ENCODE data around the gene NDUFAF2. TPM values are rescaled to one million over a fixed set of nuclear protein-coding genes. Genes with fewer than 3 reads are reported as not detected.

The NDUFAF2 gene
- total and polyA plus RNA-seq, 2 experiments from 2014 or later: 31.6 to 155 TPM

DNA sequence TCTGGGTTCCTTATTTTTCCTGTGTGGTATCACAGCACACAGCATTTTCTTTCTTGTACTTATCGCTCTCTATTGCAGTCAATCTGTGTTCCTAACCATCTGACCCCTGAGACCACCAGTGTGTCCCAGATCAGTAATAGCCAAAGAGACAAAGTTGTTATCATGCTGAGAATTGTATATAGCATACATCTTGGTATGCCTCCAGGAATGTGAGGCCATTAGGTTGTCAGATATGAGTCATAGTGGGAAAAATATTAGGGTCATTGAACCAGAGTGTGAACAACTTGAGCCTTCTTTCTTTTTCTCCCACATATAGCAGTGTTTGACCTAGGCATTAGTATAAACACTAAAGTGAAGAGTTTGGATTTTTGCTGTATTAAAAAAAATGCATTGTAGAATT is 106.3 kb downstream of the NDUFAF2 start:
- peak overlapping the region; percentile 59; the same call in 1 of the 2 replicates for H3K4me2 ChIP-seq
- no peak overlapping the region for H3K27ac Mint-ChIP-seq

More for the DNA sequence above, 106.3 kb downstream of the NDUFAF2 start:
- H4K20me1 ChIP-seq (replicated peaks; ENCODE audit: insufficient read depth): 0 out of 2 replicates have a peak, but pooled peaks cover 3% of the 10 kb centered on the region
- H3K36me3 ChIP-seq (ENCODE audit: insufficient read depth): no peaks in the 10 kb centered on the region
- H3K79me2 ChIP-seq (replicated peaks; ENCODE audit: insufficient read depth): 0 out of 2 replicates have a peak, but pooled peaks cover 7% of the 10 kb centered on the region
- Mint-ChIP-seq H3K27me3 (ENCODE audit: insufficient read depth, low read depth, poor library complexity) (peaks cover under 1% of the 10 kb centered on the region), H3K4me3 (no peak overlapping the region), H3K9me3 (no peaks in the 10 kb centered on the region), H3K36me3 (ENCODE audit: low read depth) (no peaks in the 10 kb centered on the region), H3K4me1 (peaks cover 22% of the 10 kb centered on the region)
- ATAC-seq: no peak
- no peaks in the 10 kb centered on the region for H3K9me2 ChIP-seq (ENCODE audit: insufficient read depth)
- H2AFZ ChIP-seq: no peak overlapping the region
- peaks cover 20% of the 10 kb centered on the region for H3K4me1 ChIP-seq (ENCODE audit: insufficient read depth)
- H3K4me3 ChIP-seq: no peak overlapping the region
- H3F3A ChIP-seq (replicated peaks; ENCODE audit: low read depth): no peaks in the 10 kb centered on the region
- TF ChIP-seq EZH2 (IDR thresholded peaks at IDR 0.05; ENCODE audit: low read depth, unreplicated experiment) (no peak), ZNF331 (CRISPR knock-in tag; IDR thresholded peaks at IDR 0.05; ENCODE audit: low read depth) (no peak), CREB1 (CRISPR knock-in tag; IDR thresholded peaks at IDR 0.05; ENCODE audit: low read depth) (no peak), POLR2AphosphoS5 (IDR thresholded peaks at IDR 0.05; ENCODE audit: low read depth) (no peak), EZH2phosphoT487 (IDR thresholded peaks at IDR 0.05; ENCODE audit: unreplicated experiment) (no peak), ZNF114 (CRISPR knock-in tag; IDR thresholded peaks at IDR 0.05) (no peak), STAT1 (IDR thresholded peaks at IDR 0.05; ENCODE audit: unreplicated experiment) (no peak), NANOG (IDR thresholded peaks at IDR 0.05; ENCODE audit: borderline replicate concordance) (no peak), JUNB (IDR thresholded peaks at IDR 0.05; ENCODE audit: unreplicated experiment) (no peak)
- TF ChIP-seq, protein P1, sequence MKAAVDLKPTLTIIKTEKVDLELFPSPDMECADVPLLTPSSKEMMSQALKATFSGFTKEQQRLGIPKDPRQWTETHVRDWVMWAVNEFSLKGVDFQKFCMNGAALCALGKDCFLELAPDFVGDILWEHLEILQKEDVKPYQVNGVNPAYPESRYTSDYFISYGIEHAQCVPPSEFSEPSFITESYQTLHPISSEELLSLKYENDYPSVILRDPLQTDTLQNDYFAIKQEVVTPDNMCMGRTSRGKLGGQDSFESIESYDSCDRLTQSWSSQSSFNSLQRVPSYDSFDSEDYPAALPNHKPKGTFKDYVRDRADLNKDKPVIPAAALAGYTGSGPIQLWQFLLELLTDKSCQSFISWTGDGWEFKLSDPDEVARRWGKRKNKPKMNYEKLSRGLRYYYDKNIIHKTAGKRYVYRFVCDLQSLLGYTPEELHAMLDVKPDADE (IDR thresholded peaks at IDR 0.05): no peak
- TF ChIP-seq, protein P2, sequence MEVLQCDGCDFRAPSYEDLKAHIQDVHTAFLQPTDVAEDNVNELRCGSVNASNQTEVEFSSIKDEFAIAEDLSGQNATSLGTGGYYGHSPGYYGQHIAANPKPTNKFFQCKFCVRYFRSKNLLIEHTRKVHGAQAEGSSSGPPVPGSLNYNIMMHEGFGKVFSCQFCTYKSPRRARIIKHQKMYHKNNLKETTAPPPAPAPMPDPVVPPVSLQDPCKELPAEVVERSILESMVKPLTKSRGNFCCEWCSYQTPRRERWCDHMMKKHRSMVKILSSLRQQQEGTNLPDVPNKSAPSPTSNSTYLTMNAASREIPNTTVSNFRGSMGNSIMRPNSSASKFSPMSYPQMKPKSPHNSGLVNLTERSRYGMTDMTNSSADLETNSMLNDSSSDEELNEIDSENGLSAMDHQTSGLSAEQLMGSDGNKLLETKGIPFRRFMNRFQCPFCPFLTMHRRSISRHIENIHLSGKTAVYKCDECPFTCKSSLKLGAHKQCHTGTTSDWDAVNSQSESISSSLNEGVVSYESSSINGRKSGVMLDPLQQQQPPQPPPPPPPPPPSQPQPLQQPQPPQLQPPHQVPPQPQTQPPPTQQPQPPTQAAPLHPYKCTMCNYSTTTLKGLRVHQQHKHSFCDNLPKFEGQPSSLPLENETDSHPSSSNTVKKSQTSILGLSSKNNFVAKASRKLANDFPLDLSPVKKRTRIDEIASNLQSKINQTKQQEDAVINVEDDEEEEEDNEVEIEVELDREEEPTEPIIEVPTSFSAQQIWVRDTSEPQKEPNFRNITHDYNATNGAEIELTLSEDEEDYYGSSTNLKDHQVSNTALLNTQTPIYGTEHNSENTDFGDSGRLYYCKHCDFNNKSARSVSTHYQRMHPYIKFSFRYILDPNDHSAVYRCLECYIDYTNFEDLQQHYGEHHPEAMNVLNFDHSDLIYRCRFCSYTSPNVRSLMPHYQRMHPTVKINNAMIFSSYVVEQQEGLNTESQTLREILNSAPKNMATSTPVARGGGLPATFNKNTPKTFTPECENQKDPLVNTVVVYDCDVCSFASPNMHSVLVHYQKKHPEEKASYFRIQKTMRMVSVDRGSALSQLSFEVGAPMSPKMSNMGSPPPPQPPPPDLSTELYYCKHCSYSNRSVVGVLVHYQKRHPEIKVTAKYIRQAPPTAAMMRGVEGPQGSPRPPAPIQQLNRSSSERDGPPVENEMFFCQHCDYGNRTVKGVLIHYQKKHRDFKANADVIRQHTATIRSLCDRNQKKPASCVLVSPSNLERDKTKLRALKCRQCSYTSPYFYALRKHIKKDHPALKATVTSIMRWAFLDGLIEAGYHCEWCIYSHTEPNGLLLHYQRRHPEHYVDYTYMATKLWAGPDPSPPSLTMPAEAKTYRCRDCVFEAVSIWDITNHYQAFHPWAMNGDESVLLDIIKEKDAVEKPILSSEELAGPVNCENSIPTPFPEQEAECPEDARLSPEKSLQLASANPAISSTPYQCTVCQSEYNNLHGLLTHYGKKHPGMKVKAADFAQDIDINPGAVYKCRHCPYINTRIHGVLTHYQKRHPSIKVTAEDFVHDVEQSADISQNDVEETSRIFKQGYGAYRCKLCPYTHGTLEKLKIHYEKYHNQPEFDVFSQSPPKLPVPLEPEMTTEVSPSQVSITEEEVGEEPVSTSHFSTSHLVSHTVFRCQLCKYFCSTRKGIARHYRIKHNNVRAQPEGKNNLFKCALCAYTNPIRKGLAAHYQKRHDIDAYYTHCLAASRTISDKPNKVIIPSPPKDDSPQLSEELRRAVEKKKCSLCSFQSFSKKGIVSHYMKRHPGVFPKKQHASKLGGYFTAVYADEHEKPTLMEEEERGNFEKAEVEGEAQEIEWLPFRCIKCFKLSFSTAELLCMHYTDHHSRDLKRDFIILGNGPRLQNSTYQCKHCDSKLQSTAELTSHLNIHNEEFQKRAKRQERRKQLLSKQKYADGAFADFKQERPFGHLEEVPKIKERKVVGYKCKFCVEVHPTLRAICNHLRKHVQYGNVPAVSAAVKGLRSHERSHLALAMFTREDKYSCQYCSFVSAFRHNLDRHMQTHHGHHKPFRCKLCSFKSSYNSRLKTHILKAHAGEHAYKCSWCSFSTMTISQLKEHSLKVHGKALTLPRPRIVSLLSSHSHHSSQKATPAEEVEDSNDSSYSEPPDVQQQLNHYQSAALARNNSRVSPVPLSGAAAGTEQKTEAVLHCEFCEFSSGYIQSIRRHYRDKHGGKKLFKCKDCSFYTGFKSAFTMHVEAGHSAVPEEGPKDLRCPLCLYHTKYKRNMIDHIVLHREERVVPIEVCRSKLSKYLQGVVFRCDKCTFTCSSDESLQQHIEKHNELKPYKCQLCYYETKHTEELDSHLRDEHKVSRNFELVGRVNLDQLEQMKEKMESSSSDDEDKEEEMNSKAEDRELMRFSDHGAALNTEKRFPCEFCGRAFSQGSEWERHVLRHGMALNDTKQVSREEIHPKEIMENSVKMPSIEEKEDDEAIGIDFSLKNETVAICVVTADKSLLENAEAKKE (CRISPR knock-in tag; IDR thresholded peaks at IDR 0.05): no peak
- TF ChIP-seq, protein P3, sequence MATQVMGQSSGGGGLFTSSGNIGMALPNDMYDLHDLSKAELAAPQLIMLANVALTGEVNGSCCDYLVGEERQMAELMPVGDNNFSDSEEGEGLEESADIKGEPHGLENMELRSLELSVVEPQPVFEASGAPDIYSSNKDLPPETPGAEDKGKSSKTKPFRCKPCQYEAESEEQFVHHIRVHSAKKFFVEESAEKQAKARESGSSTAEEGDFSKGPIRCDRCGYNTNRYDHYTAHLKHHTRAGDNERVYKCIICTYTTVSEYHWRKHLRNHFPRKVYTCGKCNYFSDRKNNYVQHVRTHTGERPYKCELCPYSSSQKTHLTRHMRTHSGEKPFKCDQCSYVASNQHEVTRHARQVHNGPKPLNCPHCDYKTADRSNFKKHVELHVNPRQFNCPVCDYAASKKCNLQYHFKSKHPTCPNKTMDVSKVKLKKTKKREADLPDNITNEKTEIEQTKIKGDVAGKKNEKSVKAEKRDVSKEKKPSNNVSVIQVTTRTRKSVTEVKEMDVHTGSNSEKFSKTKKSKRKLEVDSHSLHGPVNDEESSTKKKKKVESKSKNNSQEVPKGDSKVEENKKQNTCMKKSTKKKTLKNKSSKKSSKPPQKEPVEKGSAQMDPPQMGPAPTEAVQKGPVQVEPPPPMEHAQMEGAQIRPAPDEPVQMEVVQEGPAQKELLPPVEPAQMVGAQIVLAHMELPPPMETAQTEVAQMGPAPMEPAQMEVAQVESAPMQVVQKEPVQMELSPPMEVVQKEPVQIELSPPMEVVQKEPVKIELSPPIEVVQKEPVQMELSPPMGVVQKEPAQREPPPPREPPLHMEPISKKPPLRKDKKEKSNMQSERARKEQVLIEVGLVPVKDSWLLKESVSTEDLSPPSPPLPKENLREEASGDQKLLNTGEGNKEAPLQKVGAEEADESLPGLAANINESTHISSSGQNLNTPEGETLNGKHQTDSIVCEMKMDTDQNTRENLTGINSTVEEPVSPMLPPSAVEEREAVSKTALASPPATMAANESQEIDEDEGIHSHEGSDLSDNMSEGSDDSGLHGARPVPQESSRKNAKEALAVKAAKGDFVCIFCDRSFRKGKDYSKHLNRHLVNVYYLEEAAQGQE (IDR thresholded peaks at IDR 0.05; ENCODE audit: unreplicated experiment): no peak
- TF ChIP-seq, protein P4, sequence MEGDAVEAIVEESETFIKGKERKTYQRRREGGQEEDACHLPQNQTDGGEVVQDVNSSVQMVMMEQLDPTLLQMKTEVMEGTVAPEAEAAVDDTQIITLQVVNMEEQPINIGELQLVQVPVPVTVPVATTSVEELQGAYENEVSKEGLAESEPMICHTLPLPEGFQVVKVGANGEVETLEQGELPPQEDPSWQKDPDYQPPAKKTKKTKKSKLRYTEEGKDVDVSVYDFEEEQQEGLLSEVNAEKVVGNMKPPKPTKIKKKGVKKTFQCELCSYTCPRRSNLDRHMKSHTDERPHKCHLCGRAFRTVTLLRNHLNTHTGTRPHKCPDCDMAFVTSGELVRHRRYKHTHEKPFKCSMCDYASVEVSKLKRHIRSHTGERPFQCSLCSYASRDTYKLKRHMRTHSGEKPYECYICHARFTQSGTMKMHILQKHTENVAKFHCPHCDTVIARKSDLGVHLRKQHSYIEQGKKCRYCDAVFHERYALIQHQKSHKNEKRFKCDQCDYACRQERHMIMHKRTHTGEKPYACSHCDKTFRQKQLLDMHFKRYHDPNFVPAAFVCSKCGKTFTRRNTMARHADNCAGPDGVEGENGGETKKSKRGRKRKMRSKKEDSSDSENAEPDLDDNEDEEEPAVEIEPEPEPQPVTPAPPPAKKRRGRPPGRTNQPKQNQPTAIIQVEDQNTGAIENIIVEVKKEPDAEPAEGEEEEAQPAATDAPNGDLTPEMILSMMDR (conservative IDR thresholded peaks at IDR 0.05; ENCODE audit: low read depth in 2 of 2): no peak
- H3K27ac ChIP-seq (ENCODE audit: low read depth): no peak overlapping the region
- no peaks in the 10 kb centered on the region for H3K27me3 ChIP-seq (ENCODE audit: insufficient read depth)
- DNase-seq (ENCODE audit: low spot score): no peak

Data from GM23338 (cell line).